ENCODE data around the gene PLPP3.

GRCh38 chr1:56537660-56538059 lies 41.7 kb downstream of the PLPP3 start:
- TF ChIP-seq CTCF (conservative IDR thresholded peaks at IDR 0.05 in 1 of 2, IDR thresholded peaks at IDR 0.05 in 1 of 2; ENCODE audit: low read depth in 1 of 2, low read length in 2 of 2) (no peak), EZH2 (IDR thresholded peaks at IDR 0.05; ENCODE audit: low read length, missing control alignments) (no peak)

Measured in fibroblast of lung (primary cell).